Erythroblast (primary cell): Measurements from ENCODE around the gene ZNF280B.

ENCODE experiments used
- GATA1 ChIP-seq: IDR thresholded peaks from 2 replicates; pipeline ENCODE4 v1.6.1; 2011; ENCODE audit warnings: low read depth, mild to moderate bottlenecking, control low read depth, low read length, moderate library complexity
- POLR2A ChIP-seq: IDR thresholded peaks from 2 replicates; pipeline ENCODE4 v1.6.1; 2011; ENCODE audit warnings: mild to moderate bottlenecking, low read length

- no peak for TF ChIP-seq POLR2A
- no peak for TF ChIP-seq GATA1
Measured at GRCh38 chr22:22487869-22488597, 20.5 kb downstream of the ZNF280B start.
